B cell (primary cell): ENCODE measurements around the gene ARHGAP23. TPM values are rescaled to one million over a fixed set of nuclear protein-coding genes. Genes with fewer than 3 reads are reported as not detected.

ENCODE experiments used
- ATAC-seq: fragments of 200-7000 bp; cut with Tn5 transposase; one replicate; pipeline ENCODE4 v1.10.0; 2021; ENCODE audit warnings: low read depth, mild to moderate bottlenecking, moderate number of reproducible peaks, moderate library complexity
- CTCF ChIA-PET: fragments of 350-600 bp; sonication (Branson Sonifier 250); formaldehyde crosslinking; loops from one replicate; lab custom pipeline; 2021; ENCODE audit warnings: antibody characterized with exemption, inconsistent platforms; lab: Charles Lee
- POLR2A ChIA-PET: fragments of 350-600 bp; sonication (Branson Sonifier 250); formaldehyde crosslinking; loops from one replicate; lab custom pipeline; 2021; ENCODE audit warnings: antibody characterized with exemption; lab: Charles Lee
- DNase-seq: peaks from one replicate; pipeline ENCODE4 v3.0.0; 2013
- H2AFZ ChIP-seq: 2 replicates; pipeline ENCODE4 v1.6.1; 2012; ENCODE audit warnings: mild to moderate bottlenecking, low read depth, low read length; ENCODE audit not compliant: insufficient read depth, poor library complexity, severe bottlenecking
- H3K27ac ChIP-seq, 2 donors: 1 replicate in 1 of 2; 2 replicates in 1 of 2; pipeline ENCODE4 v1.5.1; 2012 to 2013; ENCODE audit warnings: low read length in 2 of 2, mild to moderate bottlenecking in 2 of 2, moderate library complexity in 1 of 2
- H3K27me3 ChIP-seq, 4 experiments: fragments of 200-600 bp in 1 of 4; sonication (generic) in 1 of 4; replicated peaks in 1 of 4; 1 replicate in 2 of 4; 2 replicates in 2 of 4; pipeline versions ENCODE4 v1.6.1 to v1.7.0; 2013 to 2016; ENCODE audit warnings: low read length in 3 of 4, mild to moderate bottlenecking in 2 of 4, mixed read lengths in 1 of 4, moderate library complexity in 1 of 4; ENCODE audit not compliant: insufficient read depth in 4 of 4, control insufficient read depth in 3 of 4; ENCODE audit errors: control extremely low read depth in 1 of 4
- H3K36me3 ChIP-seq, 2 experiments: replicated peaks in 1 of 2; 1 replicate in 1 of 2; 2 replicates in 1 of 2; pipeline versions ENCODE4 v1.6.1 to v1.7.1; 2013; ENCODE audit warnings: low read length in 1 of 2; ENCODE audit not compliant: insufficient read depth in 2 of 2, control insufficient read depth in 1 of 2; ENCODE audit errors: control extremely low read depth in 1 of 2, extremely low read depth in 1 of 2
- H3K4me1 ChIP-seq, 2 donors: fragments of 200-600 bp in 1 of 2; sonication (generic) in 1 of 2; 1 replicate in 1 of 2; 2 replicates in 1 of 2; pipeline versions ENCODE4 v1.5.1 to v1.6.1; 2013 to 2017; ENCODE audit warnings: low read length in 2 of 2; ENCODE audit not compliant: control insufficient read depth in 2 of 2, insufficient read depth in 2 of 2
- H3K4me2 ChIP-seq: replicated peaks from 2 replicates; pipeline ENCODE3; 2012; ENCODE audit warnings: mild to moderate bottlenecking, low read depth, low read length; ENCODE audit not compliant: poor library complexity, severe bottlenecking
- H3K4me3 ChIP-seq, 5 experiments: fragments of 200-600 bp in 1 of 5; sonication (generic) in 1 of 5; 1 replicate in 3 of 5; 2 replicates in 2 of 5; pipeline versions ENCODE4 v1.5.1 to v1.7.0; 2011 to 2016; ENCODE audit warnings: low read length in 4 of 5, mild to moderate bottlenecking in 4 of 5, low read depth in 2 of 5, control low read depth in 1 of 5, moderate library complexity in 1 of 5; ENCODE audit not compliant: insufficient read depth in 1 of 5; ENCODE audit errors: control extremely low read depth in 1 of 5, extremely low read depth in 1 of 5
- H3K79me2 ChIP-seq: fragments of 200-600 bp; sonication (generic); one replicate; pipeline ENCODE4 v1.6.0; 2016; ENCODE audit warnings: low read length; ENCODE audit not compliant: control insufficient read depth, insufficient read depth
- H3K9ac ChIP-seq: fragments of 200-600 bp; sonication (generic); 2 replicates; pipeline ENCODE4 v1.6.1; 2017; ENCODE audit warnings: mild to moderate bottlenecking, low read length, moderate library complexity
- H3K9me3 ChIP-seq, 3 donors: one replicate each; pipeline versions ENCODE4 v1.6.1 to v1.7.1; 2013; ENCODE audit warnings: low read length in 2 of 3; ENCODE audit not compliant: control insufficient read depth in 2 of 3, insufficient read depth in 1 of 3; ENCODE audit errors: control extremely low read depth in 1 of 3
- H4K20me1 ChIP-seq: 2 replicates; pipeline ENCODE4 v1.6.0; 2012; ENCODE audit warnings: mild to moderate bottlenecking, low read length; ENCODE audit not compliant: insufficient read depth, control insufficient read depth, poor library complexity, severe bottlenecking
- H3K27ac Mint-ChIP-seq: one replicate; pipeline ENCODE4 v1.8.0; 2021; ENCODE audit warnings: mixed read lengths
- H3K27me3 Mint-ChIP-seq: one replicate; pipeline ENCODE4 v1.8.0; 2021; ENCODE audit warnings: mixed read lengths
- H3K4me1 Mint-ChIP-seq: one replicate; pipeline ENCODE4 v1.8.0; 2021; ENCODE audit warnings: mixed read lengths
- H3K4me3 Mint-ChIP-seq: one replicate; pipeline ENCODE4 v1.8.0; 2021; ENCODE audit warnings: mixed read lengths
- H3K9me3 Mint-ChIP-seq: one replicate; pipeline ENCODE4 v1.8.0; 2022; ENCODE audit warnings: mixed read lengths; ENCODE audit not compliant: insufficient read depth
- CTCF ChIP-seq: fragments of 200-600 bp; IDR thresholded peaks from one replicate; pipeline ENCODE4 v1.8.0; 2022; ENCODE audit warnings: antibody characterized with exemption, mild to moderate bottlenecking
- EZH2 ChIP-seq: IDR thresholded peaks from 2 replicates; pipeline ENCODE4 v1.6.1; 2012; ENCODE audit warnings: borderline replicate concordance, low read depth, mild to moderate bottlenecking, moderate library complexity, low read length; ENCODE audit not compliant: insufficient read depth, poor library complexity, severe bottlenecking
- WGBS: methylation state at CpG from one replicate; pipeline ENCODE4 v1.1.5; 2013; ENCODE audit warnings: missing lambda C conversion rate; ENCODE audit not compliant: insufficient coverage; 5-methylcytosine and 5-hydroxymethylcytosine counted together
- intact Hi-C: fragments of 100-400 bp; cut with micrococcal nuclease; formaldehyde crosslinking; loops from one replicate; pipeline ENCODE4 v1.10.0; 2022
- polyA plus RNA-seq: library from polyadenylated mRNA; depleted of rRNA; stranded (reverse); fragments of >200 nt; gene quantifications from 2 replicates; pipeline ENCODE4 v1.2.3, GENCODE V29; 2012
- total RNA-seq, 2 donors: library from RNA; stranded (reverse); fragments of 120-200 nt in 1 of 2; gene quantifications; 1 replicate in 1 of 2; 2 replicates in 1 of 2; pipeline versions ENCODE4 v1.2.3 to v1.2.4, GENCODE V29; 2013 to 2022

Gene ARHGAP23
- total and polyA plus RNA-seq, 2 donors (not counting 1 experiment from before 2014, with no cell fraction given): 0.07 to 0.12 TPM

- intact Hi-C loops: no loop called here
- no peak overlapping the region for H3K4me2 ChIP-seq
- peaks cover 30% of the 10 kb centered on the region for H3K27me3 Mint-ChIP-seq
- H3K27ac Mint-ChIP-seq: no peak overlapping the region
- no peaks in the 10 kb centered on the region for H3K4me1 ChIP-seq
- CTCF ChIA-PET: interaction anchor here (1.0 kb wide), 1 partner anchor 13 kb away, joined by 3 read pairs; no protein-coding TSS in a partner anchor
- no peaks in the 10 kb centered on the region for H3K9me3 Mint-ChIP-seq
- H3K4me1 Mint-ChIP-seq: peaks cover 4% of the 10 kb centered on the region
- H3K9me3 ChIP-seq: no peaks in the 10 kb centered on the region
- 76% methylated on average over 6 of the region's 6 CpGs for WGBS
- no peak overlapping the region for H3K4me3 Mint-ChIP-seq
- no peak overlapping the region for H3K9ac ChIP-seq
- H3K4me3 ChIP-seq: no peak overlapping the region
- peaks cover 0 to 7% (median 3%) of the 10 kb centered on the region in 4 experiments for H3K27me3 ChIP-seq
- ATAC-seq (no peak), DNase-seq (no peak)
- POLR2A ChIA-PET: no interaction called here
- no peaks in the 10 kb centered on the region for H4K20me1 ChIP-seq
- no peak for TF ChIP-seq CTCF
- no peak for TF ChIP-seq EZH2
- H3K79me2 ChIP-seq: no peaks in the 10 kb centered on the region
- H3K27ac ChIP-seq: no peak overlapping the region
- no peaks in the 10 kb centered on the region for H3K36me3 ChIP-seq
- no peak overlapping the region for H2AFZ ChIP-seq
Observed at GRCh38 chr17:38459567-38459966, 31.3 kb downstream of the ARHGAP23 start.

GRCh38 chr17:38460082-38460715 is 31.9 kb downstream of the ARHGAP23 start:
- no peak for TF ChIP-seq EZH2
- no peak for TF ChIP-seq CTCF
- Mint-ChIP-seq H3K27ac (no peak overlapping the region), H3K4me1 (no peaks in the 10 kb centered on the region), H3K4me3 (no peak overlapping the region), H3K9me3 (no peaks in the 10 kb centered on the region), H3K27me3 (peaks cover 23% of the 10 kb centered on the region)
- ChIA-PET CTCF (no interaction called here), POLR2A (no interaction called here)
- Histone ChIP-seq H3K4me3 (no peak overlapping the region), H2AFZ (no peak overlapping the region), H3K27ac (no peak overlapping the region), H3K9me3 (no peaks in the 10 kb centered on the region), H3K9ac (no peak overlapping the region), H3K27me3 (peaks cover 0 to under 1% (median under 1%) of the 10 kb centered on the region in 4 experiments), H4K20me1 (no peaks in the 10 kb centered on the region), H3K79me2 (no peaks in the 10 kb centered on the region), H3K36me3 (no peaks in the 10 kb centered on the region), H3K4me2 (no peak overlapping the region), H3K4me1 (no peaks in the 10 kb centered on the region)
- DNase-seq (no peak), ATAC-seq (no peak)
- 83% methylated on average over 9 of the region's 12 CpGs for WGBS
- intact Hi-C loops: no loop called here
